GM18951 (cell line): ENCODE measurements around the gene NUP205.

ENCODE experiments used
- POLR2A ChIP-seq: IDR thresholded peaks from 4 replicates; pipeline ENCODE4 v1.6.1; 2011; ENCODE audit warnings: mild to moderate bottlenecking; ENCODE audit not compliant: insufficient read length, insufficient read depth; ENCODE audit errors: extremely low read depth
- in situ Hi-C: fragments of 300-500 bp; cut with MboI; formaldehyde crosslinking; loops from one replicate; pipeline ENCODE4 v1.12.0; 2022; ENCODE audit warnings: low sequenced_read_pairs, mixed read lengths, inconsistent platforms; ENCODE audit not compliant: unreplicated experiment

NUP205 gene

GRCh38 chr7:135522509-135522908 lies 35.2 kb upstream of the NUP205 start:
- in situ Hi-C loops, result no loop called here
- no peak for TF ChIP-seq POLR2A

GRCh38 chr7:135523146-135523545 lies 34.6 kb upstream of the NUP205 start:
- no peak for TF ChIP-seq POLR2A
- in situ Hi-C loops, result no loop called here

GRCh38 chr7:135525426-135525825 lies 32.3 kb upstream of the NUP205 start:
- no peak for TF ChIP-seq POLR2A
- in situ Hi-C loops, result no loop called here

GRCh38 chr7:135527025-135527424 lies 30.7 kb upstream of the NUP205 start:
- TF ChIP-seq POLR2A, result no peak
- in situ Hi-C loops, result no loop called here

GRCh38 chr7:135536150-135536549 lies 21.6 kb upstream of the NUP205 start:
- TF ChIP-seq POLR2A, result no peak

GRCh38 chr7:135537453-135537852 lies 20.3 kb upstream of the NUP205 start:
- no peak for TF ChIP-seq POLR2A
- in situ Hi-C loops, result no loop called here

More at GRCh38 chr7:135536150-135536549, 21.6 kb upstream of the NUP205 start:
- in situ Hi-C loops, result no loop called here

GRCh38 chr7:135537905-135538304 lies 19.8 kb upstream of the NUP205 start:
- in situ Hi-C loops, result no loop called here
- TF ChIP-seq POLR2A, result no peak

GRCh38 chr7:135538376-135538775 lies 19.3 kb upstream of the NUP205 start:
- in situ Hi-C loops, result no loop called here
- no peak for TF ChIP-seq POLR2A

GRCh38 chr7:135539629-135540028 lies 18.1 kb upstream of the NUP205 start:
- in situ Hi-C loops, result no loop called here
- TF ChIP-seq POLR2A, result no peak

- in situ Hi-C loops, result no loop called here
- TF ChIP-seq POLR2A, result no peak
These were observed 16.7 kb upstream of the NUP205 start for GRCh38 chr7:135541029-135541428.

- in situ Hi-C loops, result loop anchor here (10.0 kb wide), 1 partner anchor 265 kb away; no protein-coding TSS in a partner anchor
- TF ChIP-seq POLR2A, result no peak
These were observed 7.5 kb upstream of the NUP205 start for GRCh38 chr7:135550196-135550595.

- TF ChIP-seq POLR2A, result no peak
- in situ Hi-C loops, result loop anchor here (10.0 kb wide), 1 partner anchor 267 kb away; no protein-coding TSS in a partner anchor
These were observed 5.6 kb upstream of the NUP205 start for GRCh38 chr7:135552148-135552547.

- in situ Hi-C loops, result loop anchor here (10.0 kb wide), 1 partner anchor 269 kb away; no protein-coding TSS in a partner anchor
- no peak for TF ChIP-seq POLR2A
These were observed 4.4 kb upstream of the NUP205 start for GRCh38 chr7:135553346-135553745.

GRCh38 chr7:135558337-135558767 lies 635 bp downstream of the NUP205 start:
- in situ Hi-C loops, result loop anchor here (10.0 kb wide), 1 partner anchor 274 kb away; no protein-coding TSS in a partner anchor
- TF ChIP-seq POLR2A, result peak; percentile 13

GRCh38 chr7:135558881-135559280 lies 1.2 kb downstream of the NUP205 start:
- in situ Hi-C loops, result loop anchor here (10.0 kb wide), 1 partner anchor 274 kb away; no protein-coding TSS in a partner anchor
- TF ChIP-seq POLR2A, result no peak
